HG02981 (cell line): ENCODE data around the gene CLEC12A.
"Not testable (repeated sequence)": the region's sequence is repeated elsewhere in the genome, so short reads cannot be mapped to it uniquely, and the experiment has no call there.

Experiments
- ATAC-seq: cut with Tn5 transposase; IDR thresholded peaks from one replicate; pipeline ENCODE4 v1.9.1; 2021; ENCODE audit warnings: mild to moderate bottlenecking, moderate library complexity; ENCODE audit not compliant: unreplicated experiment

Gene CLEC12A

DNA sequence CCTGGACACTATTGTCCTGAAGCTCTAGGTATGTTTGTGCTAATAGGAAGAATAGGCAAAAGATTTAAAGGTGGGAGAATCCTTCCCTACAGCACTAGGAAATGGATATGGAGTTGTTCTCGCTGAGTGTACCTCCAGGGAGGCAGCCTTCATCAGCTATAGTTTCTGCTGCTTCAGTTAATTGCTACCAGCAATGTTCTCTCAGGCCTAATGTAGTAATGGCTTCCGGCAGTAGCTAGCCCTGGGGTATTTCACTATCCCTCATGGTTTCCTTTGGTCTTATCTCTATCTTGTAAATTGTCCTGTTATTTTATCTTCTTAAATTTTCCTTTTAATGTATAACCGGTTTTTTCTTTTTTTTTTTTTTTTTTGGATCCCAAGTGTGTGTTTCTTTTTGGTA lies 9.3 kb upstream of the CLEC12A start:
- ATAC-seq = no peak

DNA sequence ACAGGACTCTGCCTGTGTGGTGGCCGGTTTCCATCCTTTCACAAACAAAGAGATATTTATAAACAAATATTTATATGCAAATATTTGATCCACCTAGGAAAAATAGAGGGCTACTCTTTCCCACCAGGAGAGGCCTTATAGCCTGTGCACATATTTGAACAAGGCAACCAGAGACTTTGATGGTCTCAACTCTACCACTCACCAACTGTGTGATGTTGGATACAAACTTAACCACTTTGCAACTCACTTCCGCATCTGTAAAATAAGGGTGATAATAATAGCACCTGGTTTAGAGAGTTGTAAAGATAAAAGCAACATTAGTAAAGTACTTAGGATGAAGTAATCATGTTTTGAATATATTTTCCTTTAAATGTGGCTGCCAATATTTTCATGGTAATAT lies 1.5 kb upstream of the CLEC12A start:
- no peak for ATAC-seq

DNA sequence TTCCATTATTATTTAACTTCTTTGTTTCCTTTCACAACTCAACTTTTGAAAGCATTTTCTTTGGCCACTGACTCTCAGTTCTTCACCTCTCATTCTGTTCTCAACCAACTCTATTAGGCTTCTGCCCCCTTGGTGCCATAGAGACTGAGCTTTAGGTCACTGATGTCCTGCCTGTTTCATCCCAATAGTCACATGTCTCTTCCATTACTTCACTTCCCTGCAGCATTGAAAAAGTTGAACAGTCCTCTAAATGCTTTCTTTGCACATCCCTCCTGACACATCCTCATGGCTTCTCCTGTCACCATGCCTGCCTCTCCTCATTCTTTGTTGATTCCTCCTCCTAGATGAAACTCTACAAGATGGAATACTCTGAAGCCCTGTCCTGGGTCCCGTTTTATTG lies 2.7 kb downstream of the CLEC12A start:
- ATAC-seq = no peak

DNA sequence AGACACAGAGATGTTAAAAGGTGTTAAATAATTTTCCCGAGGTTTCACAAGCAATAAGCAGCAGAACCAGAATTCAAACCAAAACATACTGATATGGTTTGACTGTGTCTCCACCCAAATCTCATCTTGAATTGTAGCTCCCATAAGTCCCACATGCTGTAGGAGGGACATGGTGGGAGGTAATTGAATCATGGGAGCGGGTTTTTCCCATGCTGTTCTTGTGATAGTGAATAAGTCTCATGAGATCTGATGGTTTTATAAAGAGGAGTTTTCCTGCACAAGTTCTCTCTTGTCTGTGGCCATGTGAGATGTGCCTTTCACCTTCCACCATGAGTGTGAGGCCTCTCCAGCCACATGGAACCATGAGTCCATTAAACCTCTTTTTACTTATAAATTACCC lies 3.5 kb downstream of the CLEC12A start:
- ATAC-seq = not testable (repeated sequence)

DNA sequence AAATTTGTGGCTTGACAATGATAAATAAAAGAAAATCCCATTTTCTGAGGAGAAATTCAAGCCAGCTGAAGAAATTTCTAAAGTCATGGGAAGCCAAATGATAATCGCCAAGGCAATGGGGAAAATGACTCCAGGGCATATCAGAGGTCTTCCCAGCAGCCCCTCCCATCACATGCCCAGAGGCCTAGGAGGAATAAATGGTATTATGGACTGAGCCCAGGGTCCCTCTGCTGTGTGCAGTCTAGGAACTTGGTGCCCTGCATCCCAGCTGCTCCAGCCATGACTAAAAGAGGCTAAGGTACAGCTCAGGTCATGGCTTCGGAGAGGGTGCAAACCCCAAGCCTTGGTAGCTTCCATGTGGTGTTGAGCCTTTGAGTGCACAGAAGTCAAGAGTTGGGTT lies 4.4 kb downstream of the CLEC12A start:
- no peak for ATAC-seq

DNA sequence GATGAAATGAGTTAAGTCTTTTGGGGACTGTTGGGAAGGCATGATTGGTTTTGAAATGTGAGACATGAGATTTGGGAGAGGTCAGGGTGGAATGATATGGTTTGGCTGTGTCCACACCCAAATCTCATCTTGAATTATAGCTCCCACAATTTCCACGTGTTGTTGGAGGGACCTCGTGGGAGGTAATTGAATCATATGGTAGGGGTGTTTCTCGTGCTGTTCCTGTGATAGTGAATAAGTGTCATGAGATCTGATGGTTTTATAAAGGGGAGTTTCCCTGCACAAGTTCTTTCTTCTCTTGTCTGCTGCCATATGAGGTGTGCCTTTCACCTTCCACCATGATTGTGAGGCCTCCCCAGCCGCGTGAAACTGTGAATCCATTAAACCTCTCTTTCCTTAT lies 5.4 kb downstream of the CLEC12A start:
- ATAC-seq = not testable (repeated sequence)

DNA sequence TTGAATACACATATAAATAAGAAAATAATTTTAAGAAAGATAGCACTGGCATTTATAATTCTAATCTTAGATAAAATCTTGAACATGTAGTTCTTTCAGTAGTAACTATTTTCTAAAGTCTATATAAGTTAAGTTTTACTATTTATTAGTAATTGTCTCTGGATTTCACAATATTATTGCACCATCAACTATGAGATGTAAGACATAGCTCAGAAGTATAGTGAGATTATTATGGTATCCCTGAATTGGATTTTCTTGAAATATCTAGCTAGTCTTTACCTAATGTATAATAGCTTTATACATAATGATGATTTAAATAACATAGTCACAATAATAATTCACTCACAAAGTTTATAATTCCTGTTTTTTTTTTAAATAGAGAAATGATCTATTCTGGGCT lies 6.7 kb downstream of the CLEC12A start:
- ATAC-seq = no peak

DNA sequence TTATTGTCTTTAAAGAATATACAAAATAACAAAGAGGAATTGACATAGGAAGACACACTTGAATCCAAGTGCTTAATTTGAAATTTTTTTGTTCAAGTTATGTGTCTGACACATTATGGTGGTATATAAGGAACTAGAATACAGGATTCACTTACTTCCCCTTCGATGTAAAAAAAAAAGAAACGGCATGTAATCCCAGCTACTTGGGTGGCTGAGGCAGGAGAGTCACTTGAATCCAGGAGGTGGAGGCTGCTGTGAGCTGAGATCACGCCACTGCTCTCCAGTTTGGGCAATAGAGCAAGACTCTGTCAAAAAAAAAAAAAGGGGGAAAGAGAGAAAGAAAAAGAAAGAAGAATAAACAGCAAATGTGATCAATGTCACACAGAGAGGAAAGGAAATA lies 8.9 kb downstream of the CLEC12A start:
- ATAC-seq = no peak

DNA sequence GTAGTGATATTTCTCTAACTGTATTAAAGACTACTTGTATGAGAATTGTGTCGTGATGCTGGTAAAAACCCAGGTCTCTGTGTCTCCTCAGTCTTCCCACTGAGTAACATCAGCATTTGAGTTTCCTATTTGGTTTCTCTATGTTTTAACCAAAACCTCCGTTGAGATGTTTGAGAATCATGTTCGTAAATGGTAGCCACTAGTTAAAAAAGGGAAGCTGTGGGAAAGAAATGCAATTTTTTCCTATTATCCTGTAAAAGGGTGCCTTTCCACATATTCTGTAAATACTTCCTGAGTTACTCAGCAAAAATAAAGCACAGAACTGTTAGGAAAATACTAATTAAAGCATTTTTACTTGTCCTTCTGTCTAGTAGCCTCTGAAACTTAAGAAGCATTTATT lies 20.7 kb downstream of the CLEC12A start:
- ATAC-seq = no peak

DNA sequence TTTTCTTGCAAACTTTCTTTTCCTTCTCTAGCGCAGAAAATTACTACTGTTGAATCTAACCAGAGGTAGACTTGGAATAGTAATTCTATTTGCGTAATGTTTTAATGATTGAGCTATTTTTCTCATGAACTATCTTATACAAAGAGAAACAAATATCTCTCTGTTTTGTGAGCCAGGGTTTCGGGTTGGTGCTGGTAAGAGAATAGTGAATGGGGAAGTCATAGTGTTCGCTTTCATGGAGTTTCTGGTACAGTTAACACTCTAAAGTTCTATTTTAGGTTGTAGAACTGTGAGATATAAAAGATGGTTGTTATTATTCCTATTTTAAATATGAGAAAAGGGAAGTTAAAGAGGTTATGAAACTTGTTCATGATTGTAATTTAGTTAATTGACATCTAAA lies 21.1 kb downstream of the CLEC12A start:
- ATAC-seq = no peak

- ATAC-seq = no peak
These were observed 27.8 kb downstream of the CLEC12A start, which contains the start of gene CLEC1B for GRCh38 chr12:9999016-9999415. Gene CLEC1B, minus strand, starts transcription at chr12:9999121. Its CDS starts 21 bp downstream, at chr12:9999100.

- ATAC-seq = no peak
These were observed 30.1 kb downstream of the CLEC12A start for GRCh38 chr12:10001171-10001776.

- no peak for ATAC-seq
These were observed 41.6 kb downstream of the CLEC12A start for GRCh38 chr12:10012630-10013330.

DNA sequence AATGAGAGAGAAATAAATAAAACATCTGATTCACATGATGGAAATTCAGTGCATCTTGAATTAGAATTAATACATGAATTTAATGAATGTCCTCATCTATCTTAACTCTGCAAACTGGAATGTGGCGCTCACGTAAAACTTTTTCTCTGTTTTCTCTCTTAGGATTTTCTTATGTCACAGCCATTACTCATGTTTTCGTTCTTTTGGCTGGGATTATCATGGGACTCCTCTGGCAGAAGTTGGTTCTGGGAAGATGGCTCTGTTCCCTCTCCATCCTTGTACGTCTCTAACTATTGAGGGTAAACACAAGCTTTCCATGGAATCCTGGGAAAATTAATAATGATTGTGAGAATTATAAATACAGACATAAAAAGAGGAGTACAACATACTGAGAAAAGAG lies 44.2 kb downstream of the CLEC12A start:
- no peak for ATAC-seq

- no peak for ATAC-seq
These were observed 45.7 kb downstream of the CLEC12A start for GRCh38 chr12:10016881-10017280.

DNA sequence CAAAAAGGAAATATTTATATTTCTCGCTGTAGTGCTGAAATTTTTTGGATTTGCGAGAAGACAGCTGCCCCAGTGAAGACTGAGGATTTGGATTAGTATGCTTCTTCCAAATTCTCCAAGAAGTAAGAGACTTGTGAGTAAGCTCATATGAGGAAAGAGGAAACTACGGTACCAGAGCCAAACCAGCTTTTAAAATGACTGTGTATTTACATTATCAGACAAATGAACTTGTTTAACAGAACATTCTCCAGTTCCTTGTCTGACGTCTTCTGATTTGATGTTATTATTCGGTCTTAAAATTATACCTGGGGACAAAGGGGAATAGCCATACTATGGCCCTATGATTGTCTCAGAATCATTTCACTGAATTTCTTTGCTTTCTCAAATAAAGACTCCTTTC lies 47.2 kb downstream of the CLEC12A start:
- no peak for ATAC-seq

- ATAC-seq = no peak
These were observed 50.1 kb downstream of the CLEC12A start for GRCh38 chr12:10021342-10021741.

DNA sequence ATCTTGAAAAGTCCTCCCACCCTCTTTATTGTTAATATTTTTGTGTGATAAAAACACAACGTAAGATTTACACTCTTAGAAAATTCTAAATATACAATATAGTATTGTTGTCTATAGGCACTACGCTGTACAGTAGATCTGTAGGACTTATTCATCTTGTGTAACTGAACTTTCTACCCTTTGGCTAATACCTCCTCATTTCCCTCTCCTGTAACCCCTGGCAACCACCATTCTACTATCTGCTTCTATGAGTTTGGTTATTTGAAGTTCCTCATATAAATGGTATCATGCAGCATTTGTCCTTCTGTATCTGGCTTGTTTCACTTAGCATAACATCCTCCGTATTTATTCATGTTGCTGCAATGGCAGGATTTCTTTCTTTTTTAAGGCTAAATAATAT lies 54.0 kb downstream of the CLEC12A start:
- ATAC-seq = no peak

GRCh38 chr12:10026666-10027065 lies 55.5 kb downstream of the CLEC12A start:
- ATAC-seq = not testable (repeated sequence)

- ATAC-seq = no peak
These were observed 56.1 kb downstream of the CLEC12A start for GRCh38 chr12:10027311-10027710.

GRCh38 chr12:10027721-10028120 lies 56.5 kb downstream of the CLEC12A start:
- ATAC-seq = no peak

- ATAC-seq = no peak
These were observed 59.2 kb downstream of the CLEC12A start, which contains the start of gene CLEC9A for GRCh38 chr12:10030446-10030845. Gene CLEC9A, plus strand, starts transcription at chr12:10030682. Its CDS starts 22,006 bp downstream, at chr12:10052688.

DNA sequence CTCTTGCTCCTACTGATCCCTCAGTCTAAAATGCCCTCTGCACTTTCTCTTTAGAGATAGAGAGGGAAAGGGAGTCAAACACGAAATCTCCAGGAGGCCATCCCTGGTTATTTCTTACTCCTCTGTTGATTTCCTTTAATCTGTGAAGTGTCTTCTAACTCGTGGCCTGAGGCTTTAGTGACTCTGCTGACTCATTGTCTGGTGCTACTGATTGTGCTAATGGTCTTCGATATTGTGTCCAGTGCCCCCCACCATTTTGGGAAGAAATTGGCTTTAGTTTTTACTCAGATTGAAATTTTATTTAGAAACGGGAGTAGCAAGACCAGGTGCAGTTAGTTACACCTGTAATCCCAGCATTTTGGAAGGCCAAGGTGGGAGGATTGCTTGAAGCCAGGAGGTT lies 60.1 kb downstream of the CLEC12A start:
- no peak for ATAC-seq
